Medulla oblongata (tissue), 1 donor: Measurements from ENCODE around the gene ARFGAP1.
"Not testable (repeated sequence)": the region's sequence is repeated elsewhere in the genome, so short reads cannot be mapped to it uniquely, and the experiment has no call there.

Experiments used
- DNase-seq: peaks from one replicate; pipeline ENCODE4 v3.0.0-alpha.2; 2015; ENCODE audit errors: extremely low spot score

ARFGAP1 gene

DNA sequence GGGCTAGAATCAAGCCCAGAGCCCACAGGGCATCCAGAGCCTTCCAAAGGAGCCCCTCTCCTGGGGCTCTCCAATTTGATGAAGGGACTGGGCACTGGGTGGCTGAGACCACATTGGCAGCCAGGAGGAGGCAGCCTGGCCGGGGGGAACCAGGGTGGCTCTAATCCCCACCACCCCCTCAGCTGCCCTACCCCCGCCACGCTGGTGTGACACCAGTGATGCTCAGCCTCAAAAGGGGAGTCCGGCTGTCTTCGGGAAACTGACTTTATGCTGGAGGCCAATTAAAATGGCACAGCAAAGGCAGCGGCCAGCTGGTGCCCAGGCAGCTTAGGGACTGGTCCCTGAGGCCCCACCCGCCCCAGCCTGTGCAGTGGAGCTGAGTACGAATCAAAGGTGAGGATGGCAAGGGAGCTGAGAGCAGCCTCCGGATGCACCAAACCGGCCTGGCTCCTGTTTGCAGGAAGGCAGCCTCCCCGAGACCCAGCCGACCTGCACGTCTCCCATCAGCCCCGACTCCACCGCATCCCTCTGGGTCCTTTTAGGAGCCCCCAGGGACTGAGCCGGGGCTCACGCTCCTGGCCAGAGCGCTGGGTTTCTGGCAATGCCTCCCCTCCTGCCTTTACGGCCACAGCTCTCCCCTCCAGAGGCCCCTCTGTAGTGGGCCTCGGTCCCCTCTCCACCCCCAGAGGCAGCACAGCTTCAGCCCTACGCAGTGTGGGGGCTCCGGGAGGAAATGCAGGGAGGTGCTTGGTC lies 60.1 kb downstream of the ARFGAP1 start:
- DNase-seq: no peak

GRCh38 chr20:63333241-63333836 lies 60.7 kb downstream of the ARFGAP1 start:
- no peak for DNase-seq

DNA sequence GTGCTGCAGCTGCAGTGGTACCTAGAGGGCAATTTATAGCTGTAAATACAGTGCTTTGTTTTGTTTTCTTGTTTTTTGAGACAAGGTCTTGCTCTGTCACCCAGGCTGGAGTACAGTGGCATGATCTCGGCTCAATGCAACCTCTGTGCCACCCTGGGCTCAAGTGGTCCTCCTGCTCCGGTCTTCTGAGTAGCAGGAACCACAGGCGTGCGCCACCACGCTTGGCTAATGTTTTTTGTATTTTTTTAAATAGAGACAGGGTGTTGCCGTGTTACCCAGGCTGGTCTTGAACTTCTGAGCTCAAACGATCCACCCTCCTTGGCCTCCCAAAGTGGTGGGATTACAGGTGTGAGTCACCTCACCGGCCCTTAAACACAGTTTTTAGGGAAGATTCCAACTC lies 61.7 kb downstream of the ARFGAP1 start:
- DNase-seq: no peak

DNA sequence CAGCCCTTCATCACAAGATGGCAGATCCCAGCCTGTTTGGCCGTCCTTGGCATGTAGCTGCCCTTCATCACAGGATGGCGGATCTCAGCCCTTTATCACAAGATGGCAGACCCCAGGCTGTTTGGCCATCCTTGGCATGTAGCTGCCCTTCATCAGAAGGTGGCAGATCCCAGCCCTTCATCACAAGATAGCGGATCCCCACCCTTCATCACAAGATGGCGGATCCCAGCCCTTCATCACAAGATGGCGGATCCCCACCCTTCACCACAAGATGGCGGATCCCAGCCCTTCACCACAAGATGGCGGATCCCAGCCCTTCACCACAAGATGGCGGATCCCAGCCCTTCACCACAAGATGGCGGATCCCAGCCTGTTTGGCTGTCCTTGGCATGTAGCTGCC lies 62.4 kb downstream of the ARFGAP1 start:
- not testable (repeated sequence) for DNase-seq

- DNase-seq: no peak
These were observed 63.1 kb downstream of the ARFGAP1 start for GRCh38 chr20:63335711-63336110.

DNA sequence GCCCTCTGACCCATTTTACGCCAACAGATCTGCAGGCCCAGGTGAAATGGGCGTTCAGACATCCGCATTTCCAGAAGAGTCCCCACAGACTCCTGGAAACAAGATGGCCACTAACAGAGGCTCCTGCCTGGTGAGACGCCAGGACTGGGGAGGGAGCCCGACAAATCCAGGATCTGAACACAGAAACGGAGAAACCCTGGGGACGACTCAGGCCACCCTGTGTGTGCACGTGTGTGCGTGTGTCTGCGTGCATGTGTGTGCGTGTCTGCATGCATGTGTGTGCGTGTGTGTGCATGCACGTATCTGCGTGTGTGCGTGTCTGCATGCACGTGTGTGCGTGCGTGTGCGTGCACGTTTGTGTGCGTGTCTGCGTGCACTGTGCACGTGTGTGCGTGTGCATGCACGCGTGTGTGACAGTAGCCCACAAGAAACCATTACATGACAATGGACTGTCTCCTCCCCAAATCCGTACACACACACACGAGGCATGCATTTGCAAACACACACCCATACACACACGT lies 63.7 kb downstream of the ARFGAP1 start:
- DNase-seq: no peak

- DNase-seq: no peak
These were observed 65.3 kb downstream of the ARFGAP1 start for GRCh38 chr20:63337786-63338420.
